ENCODE measurements around the gene TXNRD1.

The TXNRD1 gene

DNA sequence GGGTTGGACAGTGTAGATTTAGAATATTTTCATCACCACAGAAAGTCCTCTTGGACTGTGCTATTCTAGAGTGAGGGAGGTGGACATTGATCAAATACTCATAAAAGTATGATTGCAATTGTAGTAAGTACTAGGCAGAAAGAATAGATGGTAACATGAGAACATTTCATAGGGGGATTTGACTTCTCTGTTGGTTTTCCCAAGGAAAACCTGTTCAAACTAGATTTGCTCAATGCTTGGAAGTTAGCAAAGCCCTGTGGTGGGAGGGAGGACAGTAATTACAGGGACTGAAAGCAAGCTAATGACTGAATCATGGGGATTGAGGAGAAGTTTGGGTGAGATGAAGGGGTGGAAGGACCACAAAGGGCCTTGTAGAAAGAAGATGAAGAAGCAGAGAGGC, 63.6 kb downstream of the TXNRD1 start:
- no peak for DNase-seq (ENCODE audit: low read depth)
- H3K4me3 ChIP-seq (ENCODE audit: low read depth, low read length) = no peak overlapping the region
- TF ChIP-seq, protein P1, sequence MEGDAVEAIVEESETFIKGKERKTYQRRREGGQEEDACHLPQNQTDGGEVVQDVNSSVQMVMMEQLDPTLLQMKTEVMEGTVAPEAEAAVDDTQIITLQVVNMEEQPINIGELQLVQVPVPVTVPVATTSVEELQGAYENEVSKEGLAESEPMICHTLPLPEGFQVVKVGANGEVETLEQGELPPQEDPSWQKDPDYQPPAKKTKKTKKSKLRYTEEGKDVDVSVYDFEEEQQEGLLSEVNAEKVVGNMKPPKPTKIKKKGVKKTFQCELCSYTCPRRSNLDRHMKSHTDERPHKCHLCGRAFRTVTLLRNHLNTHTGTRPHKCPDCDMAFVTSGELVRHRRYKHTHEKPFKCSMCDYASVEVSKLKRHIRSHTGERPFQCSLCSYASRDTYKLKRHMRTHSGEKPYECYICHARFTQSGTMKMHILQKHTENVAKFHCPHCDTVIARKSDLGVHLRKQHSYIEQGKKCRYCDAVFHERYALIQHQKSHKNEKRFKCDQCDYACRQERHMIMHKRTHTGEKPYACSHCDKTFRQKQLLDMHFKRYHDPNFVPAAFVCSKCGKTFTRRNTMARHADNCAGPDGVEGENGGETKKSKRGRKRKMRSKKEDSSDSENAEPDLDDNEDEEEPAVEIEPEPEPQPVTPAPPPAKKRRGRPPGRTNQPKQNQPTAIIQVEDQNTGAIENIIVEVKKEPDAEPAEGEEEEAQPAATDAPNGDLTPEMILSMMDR (IDR thresholded peaks at IDR 0.05; ENCODE audit: low read depth, low read length, missing control alignments) = no peak

DNA sequence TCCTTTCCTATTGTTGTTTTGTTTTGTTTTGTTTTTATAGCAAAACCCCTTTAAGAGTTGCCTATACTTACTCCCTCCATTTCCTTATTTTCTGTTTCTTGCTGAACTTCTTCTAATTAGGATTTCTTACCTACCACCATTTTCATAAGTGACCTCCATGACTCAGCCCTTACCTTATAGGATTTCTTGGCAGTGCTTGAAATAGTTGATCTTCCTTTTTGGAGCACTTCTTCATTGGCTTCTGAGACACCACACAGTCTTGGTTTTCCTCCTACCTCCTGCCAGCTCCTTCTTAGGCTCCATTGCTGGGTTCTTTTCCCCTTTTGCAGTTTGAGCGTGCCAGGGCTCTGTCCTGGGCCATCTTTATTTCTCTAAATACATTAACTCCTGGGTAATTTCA, 64.5 kb downstream of the TXNRD1 start:
- TF ChIP-seq, protein P1 (IDR thresholded peaks at IDR 0.05; ENCODE audit: low read depth, low read length, missing control alignments) = no peak
- H3K4me3 ChIP-seq (ENCODE audit: low read depth, low read length) = no peak overlapping the region
- no peak for DNase-seq (ENCODE audit: low read depth)

- no peak overlapping the region for H3K4me3 ChIP-seq (ENCODE audit: low read depth, low read length)
- TF ChIP-seq, protein P1 (IDR thresholded peaks at IDR 0.05; ENCODE audit: low read depth, low read length, missing control alignments) = no peak
- no peak for DNase-seq (ENCODE audit: low read depth)
These were observed 65.3 kb downstream of the TXNRD1 start for GRCh38 chr12:104280717-104281458.

- TF ChIP-seq, protein P1 (IDR thresholded peaks at IDR 0.05; ENCODE audit: low read depth, low read length, missing control alignments) = no peak
- no peak overlapping the region for H3K4me3 ChIP-seq (ENCODE audit: low read depth, low read length)
- DNase-seq (ENCODE audit: low read depth) = no peak
These were observed 66.1 kb downstream of the TXNRD1 start for GRCh38 chr12:104281636-104282035.

- DNase-seq (ENCODE audit: low read depth) = no peak
- no peak overlapping the region for H3K4me3 ChIP-seq (ENCODE audit: low read depth, low read length)
- TF ChIP-seq, protein P1 (IDR thresholded peaks at IDR 0.05; ENCODE audit: low read depth, low read length, missing control alignments) = no peak
These were observed 66.5 kb downstream of the TXNRD1 start for GRCh38 chr12:104282109-104282508.

DNA sequence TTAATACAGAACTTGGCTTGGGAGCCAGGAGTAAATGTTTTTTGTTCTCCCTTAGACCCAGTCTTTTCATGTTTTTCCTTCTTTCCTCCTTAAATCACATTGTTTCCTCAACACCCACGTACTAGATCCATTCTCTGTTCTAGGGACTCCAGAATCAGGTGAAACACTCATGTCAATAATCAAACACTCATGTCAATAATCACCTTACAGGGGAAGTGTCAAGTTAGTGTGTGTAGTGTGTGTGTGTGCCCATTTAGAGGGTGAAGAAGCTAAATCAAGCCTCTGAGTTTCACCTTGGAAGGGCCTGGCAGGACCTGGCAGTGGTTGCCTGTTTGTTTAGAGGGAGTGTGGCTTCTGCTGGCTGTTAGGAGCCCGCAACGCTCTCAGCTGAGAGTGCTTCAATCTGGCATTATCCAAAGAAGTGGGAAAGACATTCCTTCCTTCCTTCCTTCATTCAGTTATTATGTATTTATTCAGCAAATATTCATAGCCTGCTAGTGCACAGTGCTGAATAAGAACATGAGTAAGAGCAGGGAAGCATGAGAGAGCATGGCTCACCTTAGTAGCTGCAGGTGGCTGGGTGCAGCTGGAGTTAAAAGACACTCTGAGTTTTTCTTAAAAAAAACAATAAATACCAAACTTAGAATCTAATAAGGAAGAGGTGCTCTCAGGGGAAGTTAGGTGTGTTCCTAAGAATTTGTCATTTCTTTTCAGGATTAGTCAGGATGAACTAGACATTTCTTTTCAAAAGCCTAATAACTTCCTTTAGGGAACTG, 70.3 kb downstream of the TXNRD1 start:
- no peak for DNase-seq (ENCODE audit: low read depth)
- no peak overlapping the region; the same call in 1 of the 2 replicates for H3K4me3 ChIP-seq (ENCODE audit: low read depth, low read length)
- TF ChIP-seq, protein P1 (IDR thresholded peaks at IDR 0.05; ENCODE audit: low read depth, low read length, missing control alignments) = no peak
